Esophagus muscularis mucosa (tissue), 4 donors: ENCODE measurements around the gene MIPOL1.

ENCODE experiments used
- EP300 ChIP-seq: sonication (generic); formaldehyde crosslinking; IDR thresholded peaks from one replicate; pipeline ENCODE4 v1.6.1; 2017; ENCODE audit warnings: antibody characterized with exemption
- POLR2A ChIP-seq: fragments of 450-650 bp; IDR thresholded peaks from one replicate; pipeline ENCODE4 v1.6.1; 2017; ENCODE audit warnings: antibody characterized with exemption, moderate library complexity, mild to moderate bottlenecking, low read depth
- POLR2AphosphoS5 ChIP-seq, 2 donors: sonication (generic); formaldehyde crosslinking; IDR thresholded peaks; one replicate each; pipeline ENCODE4 v1.6.1; 2017; ENCODE audit warnings: antibody characterized with exemption in 2 of 2
- TF ChIP-seq, protein P1 (sequence below), 3 experiments: fragments of 200-600 bp in 2 of 3; fragments of 450-650 bp in 1 of 3; sonication (generic) in 2 of 3; IDR thresholded peaks; one replicate each; pipeline ENCODE4 v1.5.1; 2017 to 2019; ENCODE audit warnings: antibody characterized with exemption in 3 of 3, mild to moderate bottlenecking in 2 of 3, moderate library complexity in 1 of 3

DNA sequence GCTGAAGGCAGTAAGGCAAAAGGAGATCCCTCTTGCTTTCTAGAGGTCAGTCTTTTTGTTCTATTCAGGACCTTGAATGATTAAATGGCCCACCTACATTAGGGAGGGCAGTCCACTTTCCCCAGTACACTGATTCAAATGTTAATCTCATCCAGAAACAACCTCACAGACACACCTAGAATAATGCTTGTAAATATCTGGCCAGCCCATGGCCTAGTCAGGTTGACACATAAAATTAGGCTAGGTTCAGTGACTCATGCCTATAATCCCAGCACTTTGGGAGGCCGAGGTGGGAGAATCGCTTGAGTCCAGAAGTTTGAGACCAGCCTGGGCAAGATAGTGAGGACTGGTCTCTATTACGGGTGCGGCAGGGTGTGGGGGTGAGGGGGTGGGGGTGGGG is 43.5 kb downstream of the MIPOL1 start:
- TF ChIP-seq, protein P1, sequence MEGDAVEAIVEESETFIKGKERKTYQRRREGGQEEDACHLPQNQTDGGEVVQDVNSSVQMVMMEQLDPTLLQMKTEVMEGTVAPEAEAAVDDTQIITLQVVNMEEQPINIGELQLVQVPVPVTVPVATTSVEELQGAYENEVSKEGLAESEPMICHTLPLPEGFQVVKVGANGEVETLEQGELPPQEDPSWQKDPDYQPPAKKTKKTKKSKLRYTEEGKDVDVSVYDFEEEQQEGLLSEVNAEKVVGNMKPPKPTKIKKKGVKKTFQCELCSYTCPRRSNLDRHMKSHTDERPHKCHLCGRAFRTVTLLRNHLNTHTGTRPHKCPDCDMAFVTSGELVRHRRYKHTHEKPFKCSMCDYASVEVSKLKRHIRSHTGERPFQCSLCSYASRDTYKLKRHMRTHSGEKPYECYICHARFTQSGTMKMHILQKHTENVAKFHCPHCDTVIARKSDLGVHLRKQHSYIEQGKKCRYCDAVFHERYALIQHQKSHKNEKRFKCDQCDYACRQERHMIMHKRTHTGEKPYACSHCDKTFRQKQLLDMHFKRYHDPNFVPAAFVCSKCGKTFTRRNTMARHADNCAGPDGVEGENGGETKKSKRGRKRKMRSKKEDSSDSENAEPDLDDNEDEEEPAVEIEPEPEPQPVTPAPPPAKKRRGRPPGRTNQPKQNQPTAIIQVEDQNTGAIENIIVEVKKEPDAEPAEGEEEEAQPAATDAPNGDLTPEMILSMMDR (IDR thresholded peaks at IDR 0.05): no peak
- TF ChIP-seq POLR2AphosphoS5 (IDR thresholded peaks at IDR 0.05) (no peak), POLR2A (no peak), EP300 (no peak)
